DOHH2 (cell line): ENCODE data around the gene TMEM131.

Experiments
- H3F3A ChIP-seq: fragments of 200-600 bp; sonication (generic), shearing (Covaris generic); 2 replicates; pipeline ENCODE4 v1.6.0; 2016; ENCODE audit warnings: antibody characterized with exemption, mild to moderate bottlenecking; ENCODE audit not compliant: control insufficient read depth, insufficient read depth
- H3K27ac ChIP-seq: fragments of 200-600 bp; sonication (generic); 2 replicates; pipeline ENCODE4 v1.5.1; 2014; ENCODE audit warnings: low read depth, mild to moderate bottlenecking, low read length, moderate library complexity
- H3K27me3 ChIP-seq: fragments of 200-600 bp; sonication (generic); 2 replicates; pipeline ENCODE4 v1.6.1; 2014; ENCODE audit warnings: mild to moderate bottlenecking, low read length, mixed read lengths; ENCODE audit not compliant: control insufficient read depth
- H3K36me3 ChIP-seq: fragments of 200-600 bp; sonication (generic); 2 replicates; pipeline ENCODE4 v1.6.1; 2014; ENCODE audit warnings: mild to moderate bottlenecking, low read length, moderate library complexity, mixed read lengths; ENCODE audit not compliant: control insufficient read depth
- H3K4me1 ChIP-seq: fragments of 200-600 bp; sonication (generic); 2 replicates; pipeline ENCODE4 v1.6.1; 2014; ENCODE audit warnings: mild to moderate bottlenecking, low read length, mixed read lengths; ENCODE audit not compliant: control insufficient read depth
- H3K4me2 ChIP-seq: fragments of 200-600 bp; sonication (generic); 2 replicates; pipeline ENCODE4 v1.6.0; 2014; ENCODE audit warnings: mild to moderate bottlenecking, low read length, moderate library complexity
- H3K4me3 ChIP-seq: fragments of 200-600 bp; sonication (generic); 2 replicates; pipeline ENCODE4 v1.5.1; 2014; ENCODE audit warnings: mild to moderate bottlenecking, low read length, mixed read lengths
- H3K79me2 ChIP-seq: fragments of 200-600 bp; sonication (generic); 2 replicates; pipeline ENCODE4 v1.6.1; 2014; ENCODE audit warnings: mild to moderate bottlenecking, low read length, mixed read lengths; ENCODE audit not compliant: control insufficient read depth
- H3K9me2 ChIP-seq: fragments of 200-600 bp; sonication (generic); replicated peaks from 2 replicates; pipeline ENCODE4 v1.6.1; 2014; ENCODE audit warnings: mild to moderate bottlenecking, low read length, mixed read lengths; ENCODE audit not compliant: control insufficient read depth
- H3K9me3 ChIP-seq: fragments of 200-600 bp; sonication (generic); 2 replicates; pipeline ENCODE4 v1.6.1; 2014; ENCODE audit warnings: antibody characterized with exemption, low read length, mixed read lengths; ENCODE audit not compliant: control insufficient read depth, insufficient read depth
- H4K20me1 ChIP-seq: fragments of 200-600 bp; sonication (generic); 2 replicates; pipeline ENCODE4 v1.6.0; 2014; ENCODE audit warnings: low read depth, mild to moderate bottlenecking, antibody characterized with exemption, low read length, moderate library complexity; ENCODE audit not compliant: control insufficient read depth, insufficient read depth
- EZH2phosphoT487 ChIP-seq: fragments of 200-600 bp; sonication (generic); IDR thresholded peaks from 2 replicates; pipeline ENCODE4 v1.6.1; 2017; ENCODE audit warnings: borderline replicate concordance, mild to moderate bottlenecking, antibody characterized with exemption, low read length, moderate library complexity, mixed read lengths
- TF ChIP-seq, protein P1 (sequence below): fragments of 200-600 bp; sonication (generic); IDR thresholded peaks from one replicate; pipeline ENCODE4 v1.5.1; 2014; ENCODE audit warnings: antibody characterized with exemption, mild to moderate bottlenecking, low read depth, low read length; ENCODE audit not compliant: poor library complexity, severe bottlenecking

TMEM131 gene

GRCh38 chr2:97979904-97980303 lies 15.8 kb downstream of the TMEM131 start:
- H3F3A ChIP-seq = no peaks in the 10 kb centered on the region
- H3K9me2 ChIP-seq = no peaks in the 10 kb centered on the region
- peaks cover 95% of the 10 kb centered on the region for H3K79me2 ChIP-seq
- no peak overlapping the region for H3K4me3 ChIP-seq
- H3K9me3 ChIP-seq = peaks cover 17% of the 10 kb centered on the region; the same call in 1 of the 2 replicates
- no peak for TF ChIP-seq EZH2phosphoT487
- TF ChIP-seq, protein P1, sequence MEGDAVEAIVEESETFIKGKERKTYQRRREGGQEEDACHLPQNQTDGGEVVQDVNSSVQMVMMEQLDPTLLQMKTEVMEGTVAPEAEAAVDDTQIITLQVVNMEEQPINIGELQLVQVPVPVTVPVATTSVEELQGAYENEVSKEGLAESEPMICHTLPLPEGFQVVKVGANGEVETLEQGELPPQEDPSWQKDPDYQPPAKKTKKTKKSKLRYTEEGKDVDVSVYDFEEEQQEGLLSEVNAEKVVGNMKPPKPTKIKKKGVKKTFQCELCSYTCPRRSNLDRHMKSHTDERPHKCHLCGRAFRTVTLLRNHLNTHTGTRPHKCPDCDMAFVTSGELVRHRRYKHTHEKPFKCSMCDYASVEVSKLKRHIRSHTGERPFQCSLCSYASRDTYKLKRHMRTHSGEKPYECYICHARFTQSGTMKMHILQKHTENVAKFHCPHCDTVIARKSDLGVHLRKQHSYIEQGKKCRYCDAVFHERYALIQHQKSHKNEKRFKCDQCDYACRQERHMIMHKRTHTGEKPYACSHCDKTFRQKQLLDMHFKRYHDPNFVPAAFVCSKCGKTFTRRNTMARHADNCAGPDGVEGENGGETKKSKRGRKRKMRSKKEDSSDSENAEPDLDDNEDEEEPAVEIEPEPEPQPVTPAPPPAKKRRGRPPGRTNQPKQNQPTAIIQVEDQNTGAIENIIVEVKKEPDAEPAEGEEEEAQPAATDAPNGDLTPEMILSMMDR = no peak
- H3K27me3 ChIP-seq = no peaks in the 10 kb centered on the region
- peaks cover 33% of the 10 kb centered on the region for H3K36me3 ChIP-seq
- no peaks in the 10 kb centered on the region for H4K20me1 ChIP-seq
- no peak overlapping the region for H3K27ac ChIP-seq
- H3K4me1 ChIP-seq = no peaks in the 10 kb centered on the region
- no peak overlapping the region for H3K4me2 ChIP-seq

GRCh38 chr2:97974471-97974870 lies 21.3 kb downstream of the TMEM131 start:
- peaks cover 9% of the 10 kb centered on the region; the same call in 1 of the 2 replicates for H3K9me3 ChIP-seq
- H3K27me3 ChIP-seq = no peaks in the 10 kb centered on the region
- peaks cover 96% of the 10 kb centered on the region for H3K79me2 ChIP-seq
- H3F3A ChIP-seq = no peaks in the 10 kb centered on the region
- no peaks in the 10 kb centered on the region for H4K20me1 ChIP-seq
- peaks cover 17% of the 10 kb centered on the region for H3K36me3 ChIP-seq
- H3K4me2 ChIP-seq = no peak overlapping the region
- no peaks in the 10 kb centered on the region for H3K9me2 ChIP-seq
- no peak overlapping the region for H3K4me3 ChIP-seq
- no peak overlapping the region for H3K27ac ChIP-seq
- no peak for TF ChIP-seq EZH2phosphoT487
- TF ChIP-seq, protein P1 = no peak
- peaks cover 12% of the 10 kb centered on the region for H3K4me1 ChIP-seq

- Histone ChIP-seq H3K27ac (no peak overlapping the region), H3K27me3 (no peaks in the 10 kb centered on the region), H3K9me3 (no peaks in the 10 kb centered on the region), H3K4me3 (no peak overlapping the region), H3K79me2 (peaks cover 99% of the 10 kb centered on the region), H3K36me3 (peaks cover 10% of the 10 kb centered on the region; the same call in 1 of the 2 replicates), H4K20me1 (peaks cover 4% of the 10 kb centered on the region; the same call in 1 of the 2 replicates), H3K4me1 (peaks cover 43% of the 10 kb centered on the region), H3F3A (no peaks in the 10 kb centered on the region), H3K4me2 (no peak overlapping the region), H3K9me2 (no peaks in the 10 kb centered on the region)
- no peak for TF ChIP-seq EZH2phosphoT487
These were observed 25.3 kb downstream of the TMEM131 start for GRCh38 chr2:97970293-97971060.
